ENCODE measurements around the gene NOC3L. TPM values are rescaled to one million over a fixed set of nuclear protein-coding genes. Genes with fewer than 3 reads are reported as not detected.

NOC3L gene, protein sequence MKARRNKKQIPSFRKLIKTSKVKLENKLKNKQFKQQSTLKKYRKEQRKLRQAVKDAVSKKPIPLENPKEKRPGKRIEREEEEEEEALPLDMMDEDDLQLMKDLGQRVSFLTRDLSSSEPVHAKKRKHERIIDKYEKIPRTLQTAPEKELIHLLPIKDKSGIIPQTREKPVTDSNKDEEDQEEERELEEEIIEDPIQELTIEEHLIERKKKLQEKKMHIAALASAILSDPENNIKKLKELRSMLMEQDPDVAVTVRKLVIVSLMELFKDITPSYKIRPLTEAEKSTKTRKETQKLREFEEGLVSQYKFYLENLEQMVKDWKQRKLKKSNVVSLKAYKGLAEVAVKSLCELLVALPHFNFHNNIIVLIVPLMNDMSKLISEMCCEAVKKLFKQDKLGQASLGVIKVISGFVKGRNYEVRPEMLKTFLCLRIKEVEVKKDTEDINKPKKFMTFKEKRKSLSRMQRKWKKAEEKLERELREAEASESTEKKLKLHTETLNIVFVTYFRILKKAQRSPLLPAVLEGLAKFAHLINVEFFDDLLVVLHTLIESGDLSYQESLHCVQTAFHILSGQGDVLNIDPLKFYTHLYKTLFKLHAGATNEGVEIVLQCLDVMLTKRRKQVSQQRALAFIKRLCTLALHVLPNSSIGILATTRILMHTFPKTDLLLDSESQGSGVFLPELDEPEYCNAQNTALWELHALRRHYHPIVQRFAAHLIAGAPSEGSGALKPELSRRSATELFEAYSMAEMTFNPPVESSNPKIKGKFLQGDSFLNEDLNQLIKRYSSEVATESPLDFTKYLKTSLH
- 10 to 100 TPM; 15.6 to 15.8 TPM for total RNA-seq

- peak; percentile 93 for DNase-seq (ENCODE audit: low spot score)
- WGBS = under 1% methylated on average over 55 of the region's 55 CpGs
- TF ChIP-seq POLR2A (IDR thresholded peaks at IDR 0.05) = peak; percentile 16
- peak; percentile 89 for TF ChIP-seq POLR2AphosphoS5 (IDR thresholded peaks at IDR 0.05)
- TF ChIP-seq, protein P1, sequence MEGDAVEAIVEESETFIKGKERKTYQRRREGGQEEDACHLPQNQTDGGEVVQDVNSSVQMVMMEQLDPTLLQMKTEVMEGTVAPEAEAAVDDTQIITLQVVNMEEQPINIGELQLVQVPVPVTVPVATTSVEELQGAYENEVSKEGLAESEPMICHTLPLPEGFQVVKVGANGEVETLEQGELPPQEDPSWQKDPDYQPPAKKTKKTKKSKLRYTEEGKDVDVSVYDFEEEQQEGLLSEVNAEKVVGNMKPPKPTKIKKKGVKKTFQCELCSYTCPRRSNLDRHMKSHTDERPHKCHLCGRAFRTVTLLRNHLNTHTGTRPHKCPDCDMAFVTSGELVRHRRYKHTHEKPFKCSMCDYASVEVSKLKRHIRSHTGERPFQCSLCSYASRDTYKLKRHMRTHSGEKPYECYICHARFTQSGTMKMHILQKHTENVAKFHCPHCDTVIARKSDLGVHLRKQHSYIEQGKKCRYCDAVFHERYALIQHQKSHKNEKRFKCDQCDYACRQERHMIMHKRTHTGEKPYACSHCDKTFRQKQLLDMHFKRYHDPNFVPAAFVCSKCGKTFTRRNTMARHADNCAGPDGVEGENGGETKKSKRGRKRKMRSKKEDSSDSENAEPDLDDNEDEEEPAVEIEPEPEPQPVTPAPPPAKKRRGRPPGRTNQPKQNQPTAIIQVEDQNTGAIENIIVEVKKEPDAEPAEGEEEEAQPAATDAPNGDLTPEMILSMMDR (IDR thresholded peaks at IDR 0.05) = peak; percentile 84 to 96 (median 86)
- Histone ChIP-seq H3K9me3 (no peaks in the 10 kb centered on the region), H3K36me3 (no peaks in the 10 kb centered on the region), H3K4me1 (replicated peaks) (no peaks in the 10 kb centered on the region), H3K27me3 (replicated peaks; ENCODE audit: insufficient read depth) (no peaks in the 10 kb centered on the region), H3K27ac (peak within 1 kb of the TSS; percentile 18 to 39), H3K4me3 (peak within 1 kb of the TSS; percentile 37 to 58)
- intact Hi-C loops (cut with DNase I) = loop anchor here (2.0 to 10.0 kb wide), 2 partner anchors 82 to 446 kb away; no protein-coding TSS in a partner anchor
Measured at GRCh38 chr10:94362360-94363250, at the start of gene NOC3L. TSS of gene NOC3L (minus strand) at chr10:94362939. CDS start at chr10:94362838, 101 bp downstream.

DNA sequence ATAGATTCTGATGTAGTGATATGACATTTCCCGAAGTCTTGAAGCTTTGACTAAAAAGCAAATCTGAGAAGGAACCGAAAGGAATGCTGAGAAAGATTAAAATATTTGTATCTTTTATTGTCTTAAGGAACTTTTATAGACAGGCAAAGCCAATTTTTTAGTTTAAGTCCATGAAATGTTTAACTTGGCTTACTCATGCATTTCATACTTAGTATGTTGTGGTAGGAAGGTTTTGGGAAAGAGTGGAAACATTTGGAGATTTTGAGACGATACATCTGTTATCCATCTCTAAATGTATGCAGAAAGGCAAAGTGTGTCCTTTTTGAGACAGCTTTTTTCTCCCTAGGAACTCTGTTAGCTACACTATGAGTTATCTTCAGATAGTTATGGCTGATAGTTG is 49.7 kb upstream of the NOC3L start:
- TF ChIP-seq POLR2AphosphoS5 (IDR thresholded peaks at IDR 0.05) (no peak), POLR2A (IDR thresholded peaks at IDR 0.05) (no peak)
- TF ChIP-seq, protein P1 (IDR thresholded peaks at IDR 0.05) = no peak
- Histone ChIP-seq H3K4me3 (no peak overlapping the region), H3K9me3 (no peaks in the 10 kb centered on the region), H3K36me3 (no peaks in the 10 kb centered on the region), H3K27ac (no peak overlapping the region), H3K27me3 (replicated peaks; ENCODE audit: insufficient read depth) (no peaks in the 10 kb centered on the region), H3K4me1 (replicated peaks) (no peaks in the 10 kb centered on the region)
- intact Hi-C loops (cut with DNase I) = no loop called here
- DNase-seq (ENCODE audit: low spot score) = no peak
- WGBS = 47% methylated on average over 3 of the region's 3 CpGs

- H3K36me3 ChIP-seq = no peaks in the 10 kb centered on the region
- H3K4me1 ChIP-seq (replicated peaks) = no peaks in the 10 kb centered on the region
- no peak for TF ChIP-seq POLR2A (IDR thresholded peaks at IDR 0.05)
- TF ChIP-seq, protein P1 (IDR thresholded peaks at IDR 0.05) = no peak
- TF ChIP-seq POLR2AphosphoS5 (IDR thresholded peaks at IDR 0.05) = no peak
- DNase-seq (ENCODE audit: low spot score) = no peak
- no peak overlapping the region for H3K4me3 ChIP-seq
- WGBS = 94% methylated on average over 3 of the region's 3 CpGs
- intact Hi-C loops (cut with DNase I) = no loop called here
- H3K27me3 ChIP-seq (replicated peaks; ENCODE audit: insufficient read depth) = no peaks in the 10 kb centered on the region
- no peaks in the 10 kb centered on the region for H3K9me3 ChIP-seq
- no peak overlapping the region for H3K27ac ChIP-seq
Measured at GRCh38 chr10:94411304-94411703, 48.6 kb upstream of the NOC3L start.

- no peaks in the 10 kb centered on the region for H3K4me1 ChIP-seq (replicated peaks)
- intact Hi-C loops (cut with DNase I) = no loop called here
- H3K9me3 ChIP-seq = no peaks in the 10 kb centered on the region
- no peaks in the 10 kb centered on the region for H3K27me3 ChIP-seq (replicated peaks; ENCODE audit: insufficient read depth)
- H3K36me3 ChIP-seq = no peaks in the 10 kb centered on the region
- no peak overlapping the region for H3K4me3 ChIP-seq
- no peak for TF ChIP-seq POLR2AphosphoS5 (IDR thresholded peaks at IDR 0.05)
- no peak for TF ChIP-seq POLR2A (IDR thresholded peaks at IDR 0.05)
- TF ChIP-seq, protein P1 (IDR thresholded peaks at IDR 0.05) = no peak
- WGBS = 71% methylated on average over 7 of the region's 7 CpGs
- no peak for DNase-seq (ENCODE audit: low spot score)
- no peak overlapping the region for H3K27ac ChIP-seq
Measured at GRCh38 chr10:94409021-94409657, 46.4 kb upstream of the NOC3L start.

Data from prostate gland (tissue), 2 donors.